ENCODE measurements around the gene CLN3.
"Not testable (repeated sequence)": the region's sequence is repeated elsewhere in the genome, so short reads cannot be mapped to it uniquely, and the experiment has no call there.

The CLN3 gene

GRCh38 chr16:28494121-28494851 is 2.4 kb upstream of the CLN3 start, which contains the start of gene APOBR:
TSS of gene APOBR (plus strand) at chr16:28494643. CDS start at chr16:28494682, 39 bp downstream.
- DNase-seq (ENCODE audit: low read depth in 2 of 2), result peak; percentile 70 to 75

- DNase-seq (ENCODE audit: low read depth in 2 of 2), result no peak
Measured at GRCh38 chr16:28492511-28492910, 637 bp upstream of the CLN3 start.

- no peak for DNase-seq (ENCODE audit: low read depth in 2 of 2)
Measured at GRCh38 chr16:28491230-28491969, 474 bp downstream of the CLN3 start.

- no peak for DNase-seq (ENCODE audit: low read depth in 2 of 2)
Measured at GRCh38 chr16:28486266-28486665, 5.6 kb downstream of the CLN3 start.

- not testable (repeated sequence) for DNase-seq (ENCODE audit: low read depth in 2 of 2)
Measured at GRCh38 chr16:28483361-28483760, 8.5 kb downstream of the CLN3 start.

GRCh38 chr16:28482026-28482425 is 9.8 kb downstream of the CLN3 start:
- DNase-seq (ENCODE audit: low read depth in 2 of 2), result no peak

- no peak for DNase-seq (ENCODE audit: low read depth in 2 of 2)
Measured at GRCh38 chr16:28478506-28479180, 13.2 kb downstream of the CLN3 start.

GRCh38 chr16:28477311-28477920 is 14.5 kb downstream of the CLN3 start:
- DNase-seq (ENCODE audit: low read depth in 2 of 2), result no peak

GRCh38 chr16:28475221-28475620 is 16.7 kb downstream of the CLN3 start:
- DNase-seq (ENCODE audit: low read depth in 2 of 2), result no peak

- DNase-seq (ENCODE audit: low read depth in 2 of 2), result no peak
Measured at GRCh38 chr16:28473714-28474265, 18.1 kb downstream of the CLN3 start.

- not testable (repeated sequence) for DNase-seq (ENCODE audit: low read depth in 2 of 2)
Measured at GRCh38 chr16:28447081-28447480, 44.8 kb downstream of the CLN3 start.

GRCh38 chr16:28446388-28446787 is 45.5 kb downstream of the CLN3 start:
- not testable (repeated sequence) for DNase-seq (ENCODE audit: low read depth in 2 of 2)

- not testable (repeated sequence) for DNase-seq (ENCODE audit: low read depth in 2 of 2)
Measured at GRCh38 chr16:28443943-28444342, 47.9 kb downstream of the CLN3 start.

- DNase-seq (ENCODE audit: low read depth in 2 of 2), result not testable (repeated sequence)
Measured at GRCh38 chr16:28438899-28439298, 53.0 kb downstream of the CLN3 start.

GRCh38 chr16:28435340-28435739 is 56.5 kb downstream of the CLN3 start:
- not testable (repeated sequence) for DNase-seq (ENCODE audit: low read depth in 2 of 2)
